HG02981 (cell line): ENCODE measurements around the gene AMACR.

Experiments
- ATAC-seq: cut with Tn5 transposase; IDR thresholded peaks from one replicate; pipeline ENCODE4 v1.9.1; 2021; ENCODE audit warnings: mild to moderate bottlenecking, moderate library complexity; ENCODE audit not compliant: unreplicated experiment

AMACR gene

DNA sequence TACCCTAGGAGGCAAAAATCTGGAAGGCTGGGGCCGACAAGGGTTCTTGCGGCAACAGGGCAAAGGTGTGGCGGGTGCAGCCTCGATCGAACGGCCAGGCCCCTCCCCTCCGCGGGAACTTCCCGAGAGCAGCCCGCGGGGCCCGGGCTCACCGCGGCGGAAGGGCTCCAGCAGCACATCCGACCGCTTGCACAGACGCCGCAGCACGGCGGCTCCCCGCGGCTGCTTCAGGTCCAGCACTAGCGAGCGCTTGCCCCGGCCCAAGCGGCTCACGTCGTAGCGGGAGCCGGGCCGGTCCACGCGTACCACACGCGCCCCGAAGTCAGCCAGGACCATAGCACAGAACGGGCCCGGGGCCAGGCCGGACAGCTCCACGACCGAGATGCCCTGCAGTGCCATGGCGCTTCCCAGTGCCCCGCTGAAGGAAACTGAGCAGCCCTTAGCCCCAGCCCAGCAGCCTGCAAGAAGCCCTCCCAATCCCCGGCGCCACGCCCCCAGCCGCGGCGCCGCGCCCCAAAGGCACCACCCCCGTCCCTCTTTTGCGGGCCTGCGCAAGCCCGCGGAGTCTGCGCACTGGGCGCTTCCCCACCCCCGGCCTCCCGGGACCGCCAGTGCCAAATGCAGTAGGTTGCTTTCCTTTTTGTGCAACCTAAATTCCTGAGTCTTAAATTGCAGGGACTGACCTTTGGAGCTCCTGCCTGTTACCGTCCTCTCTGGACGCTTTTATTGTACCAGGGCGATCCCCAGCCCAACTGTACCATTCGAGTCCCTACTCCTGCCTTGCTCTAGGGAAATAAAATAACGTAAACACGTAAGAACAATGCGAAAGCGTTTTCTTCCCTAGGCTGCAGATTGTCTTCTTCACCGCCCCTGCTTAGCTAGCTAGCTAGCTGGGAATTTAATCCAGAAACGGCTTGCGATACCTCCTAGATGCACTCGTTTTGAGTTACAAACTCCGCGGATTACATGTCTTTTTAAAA, at the start of gene AMACR:
Gene AMACR, minus strand, starts transcription at position 430 of the 980 bp plus-strand sequence. Its CDS starts 31 bp downstream, at position 399.
- ATAC-seq: peak; percentile 92

DNA sequence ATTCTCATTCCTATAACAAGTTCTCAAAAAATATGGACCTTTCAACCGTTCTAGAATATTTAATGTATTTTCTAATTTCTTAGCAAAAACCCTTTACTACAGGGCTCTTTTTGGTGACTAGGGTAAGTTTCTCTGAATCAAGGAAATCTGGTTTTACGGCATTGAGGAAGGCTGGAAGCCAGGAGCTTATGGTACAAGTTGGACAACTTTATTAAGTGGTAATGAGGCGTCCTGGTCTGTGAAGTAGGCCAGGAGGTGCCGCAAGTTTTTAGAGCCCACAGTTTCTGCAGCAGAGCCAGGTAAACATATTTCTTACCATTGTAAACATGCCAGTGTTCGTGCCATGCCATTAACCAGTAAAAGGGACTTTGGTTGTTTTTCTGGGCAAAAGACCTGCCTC, 49.7 kb upstream of the AMACR start:
- ATAC-seq: no peak

DNA sequence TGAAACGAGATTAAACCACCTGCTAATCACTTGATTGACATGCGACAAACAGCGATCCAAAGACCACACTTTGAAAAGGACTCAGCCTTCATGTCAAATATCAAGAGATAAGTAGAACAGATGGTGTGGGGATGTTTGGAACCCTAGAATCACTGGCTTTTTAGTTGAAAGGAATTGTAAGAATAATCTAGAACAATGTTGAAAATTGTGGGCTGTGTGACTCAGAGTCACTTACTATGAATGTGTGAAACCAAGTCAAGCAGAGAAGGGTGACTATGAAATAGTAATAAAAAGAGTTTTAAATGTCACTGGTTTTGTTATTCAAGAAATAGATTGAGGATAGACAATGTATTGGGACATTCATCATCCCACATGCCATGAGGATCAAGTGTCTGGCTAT, 49.3 kb upstream of the AMACR start:
- no peak for ATAC-seq

DNA sequence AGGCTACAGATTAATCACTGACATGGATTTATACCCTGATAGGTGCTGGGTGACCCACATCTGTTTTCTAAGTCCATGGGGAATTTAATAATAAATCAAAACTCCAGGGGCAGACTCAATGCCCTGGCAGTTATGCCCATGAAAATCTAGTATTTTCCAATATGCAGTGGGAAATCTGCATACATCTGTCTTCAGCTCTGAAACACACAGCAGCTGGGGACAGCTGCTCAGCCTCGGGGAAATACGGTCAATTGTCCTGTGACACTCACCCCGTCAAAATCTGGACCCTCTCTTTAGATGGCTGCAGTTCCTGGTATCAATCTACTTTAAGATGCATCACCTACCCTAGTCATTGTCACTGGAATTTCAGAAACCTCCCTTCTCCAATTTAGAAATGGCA, 47.8 kb upstream of the AMACR start:
- no peak for ATAC-seq

DNA sequence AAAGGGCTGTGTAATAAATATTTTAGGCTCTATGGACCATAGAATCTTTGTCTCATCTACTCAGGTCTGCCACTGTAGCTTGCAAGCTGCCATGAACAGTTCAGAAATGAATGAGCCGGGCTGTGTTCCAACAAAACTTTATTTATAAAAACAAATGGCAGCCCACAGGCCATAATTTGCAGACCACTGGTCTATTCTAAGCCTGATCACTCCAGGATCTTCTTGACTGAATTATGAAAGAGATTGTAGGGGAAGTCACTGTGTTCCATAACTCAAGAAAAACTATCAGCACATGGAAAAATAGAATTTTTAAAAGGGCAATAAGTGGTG, 46.5 kb upstream of the AMACR start:
- no peak for ATAC-seq

DNA sequence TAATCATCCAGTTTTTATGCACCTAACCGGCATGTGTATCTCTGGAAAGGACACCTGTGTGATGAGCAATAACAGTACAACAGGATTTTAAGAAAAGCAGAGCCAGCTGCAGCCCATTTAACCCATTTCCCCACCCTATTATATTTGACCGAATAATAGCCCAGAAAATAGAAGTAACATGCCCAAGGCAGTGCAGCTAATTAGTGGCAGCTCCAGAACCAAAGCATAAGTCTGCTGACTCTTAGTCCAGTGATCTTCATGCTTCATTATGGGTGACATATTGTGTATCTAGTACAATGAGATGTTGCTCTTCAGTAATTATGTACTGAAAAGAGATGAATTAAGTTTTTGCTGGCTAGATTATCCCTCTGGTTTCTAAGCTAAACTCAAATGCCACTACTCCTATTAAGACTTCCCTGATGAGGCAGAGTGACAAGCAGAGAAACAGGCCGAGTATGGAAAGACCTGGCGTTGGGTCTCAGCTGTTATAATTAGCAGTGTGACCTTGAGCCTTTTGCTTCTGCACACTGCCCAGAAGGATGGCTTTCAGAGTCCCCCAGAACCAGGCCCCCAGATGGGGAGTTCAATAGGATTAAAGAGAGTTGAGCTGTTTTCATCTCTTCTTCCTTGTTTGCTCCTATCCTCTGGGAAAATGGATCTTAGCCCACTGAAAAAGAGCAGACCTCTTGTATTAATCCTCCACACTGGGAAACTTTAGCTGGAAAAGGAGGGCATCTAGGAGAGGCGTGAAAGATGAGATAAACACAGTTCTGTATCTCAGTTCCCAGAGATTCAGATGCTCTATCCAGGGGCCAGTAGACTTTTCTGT, 45.9 kb upstream of the AMACR start:
- ATAC-seq: no peak

DNA sequence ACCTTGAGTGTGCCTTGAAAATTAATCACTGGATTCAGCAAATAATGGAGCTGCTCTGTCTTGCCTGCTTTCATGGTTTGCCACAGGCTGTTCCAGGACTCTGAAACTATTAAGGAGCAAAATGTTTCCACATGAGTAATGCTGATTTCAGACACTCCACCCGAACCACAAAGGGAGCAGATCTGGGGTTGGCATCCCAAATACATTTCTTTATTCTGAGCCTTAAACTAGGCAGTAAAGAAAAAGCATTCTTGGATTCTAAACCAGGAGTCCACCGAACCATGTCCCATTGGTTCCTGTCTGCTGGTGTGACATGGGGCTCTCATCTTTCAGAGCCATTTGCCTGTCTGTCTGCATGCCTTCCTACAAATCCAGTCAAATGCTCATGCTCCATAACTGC, 45.3 kb upstream of the AMACR start:
- no peak for ATAC-seq

DNA sequence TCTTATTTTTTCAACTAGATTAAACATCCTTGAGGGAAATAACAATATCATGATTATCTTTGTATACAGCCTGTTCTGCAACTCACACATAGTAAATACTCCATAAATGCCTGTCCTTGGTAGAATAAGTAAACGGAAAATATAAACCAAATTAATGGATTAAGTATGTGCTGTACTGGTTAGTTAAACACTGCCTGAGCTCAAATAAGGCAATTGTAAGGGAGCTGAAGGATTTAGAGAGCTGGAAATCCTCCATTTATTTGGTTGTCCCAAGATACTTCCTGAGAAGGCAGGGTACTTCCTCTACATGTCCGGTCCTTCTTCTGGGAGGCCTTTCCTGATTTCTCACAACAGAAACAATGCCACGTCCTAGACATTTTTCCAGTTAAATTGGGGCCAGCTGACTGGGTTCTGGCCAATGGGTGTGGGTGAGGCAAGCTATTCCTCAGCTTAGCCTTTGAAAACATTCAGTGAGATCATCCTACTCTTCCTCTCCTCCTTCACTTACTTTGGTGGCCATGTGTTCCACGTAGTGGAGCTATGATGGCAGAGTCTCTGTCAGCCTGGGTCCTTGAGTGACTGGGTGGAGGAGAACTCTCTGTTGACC, 43.6 kb upstream of the AMACR start:
- no peak for ATAC-seq

DNA sequence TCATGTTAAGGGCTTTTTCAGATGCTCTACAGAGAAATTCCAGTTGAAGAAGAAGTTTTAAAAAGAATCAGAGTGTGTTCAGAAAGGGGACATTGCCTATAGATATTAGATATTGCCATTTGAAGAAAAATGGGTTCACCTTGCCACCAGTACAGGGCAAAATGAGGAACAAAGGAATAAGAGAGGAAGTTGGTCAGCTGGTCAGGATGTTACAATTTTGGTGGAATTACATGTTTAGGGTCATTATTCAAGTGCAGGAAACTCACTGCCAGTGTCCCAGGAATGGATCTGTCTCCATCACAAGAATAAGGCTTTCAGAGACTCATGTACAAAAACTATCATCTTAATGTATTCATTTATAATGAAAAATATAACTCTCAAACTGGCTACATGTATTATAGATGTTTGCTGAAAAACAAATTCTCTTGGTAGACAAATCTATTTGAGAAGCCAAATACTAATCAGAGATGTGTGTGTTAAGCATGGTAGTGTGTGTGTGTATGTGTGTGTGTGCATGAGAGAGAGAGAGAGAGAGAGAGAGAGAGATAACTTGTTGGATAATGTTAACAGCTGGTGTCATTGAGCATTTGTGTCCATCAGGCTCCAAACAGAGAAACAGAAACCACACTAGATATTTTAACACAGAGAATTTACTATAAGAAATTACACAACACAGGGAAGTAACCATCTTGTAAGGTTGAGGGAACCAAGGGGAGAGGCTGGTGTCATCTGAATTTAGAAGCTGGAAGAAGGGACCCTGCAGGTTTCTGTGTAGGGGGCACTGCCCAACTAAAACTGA, 40.1 kb upstream of the AMACR start:
- no peak for ATAC-seq

DNA sequence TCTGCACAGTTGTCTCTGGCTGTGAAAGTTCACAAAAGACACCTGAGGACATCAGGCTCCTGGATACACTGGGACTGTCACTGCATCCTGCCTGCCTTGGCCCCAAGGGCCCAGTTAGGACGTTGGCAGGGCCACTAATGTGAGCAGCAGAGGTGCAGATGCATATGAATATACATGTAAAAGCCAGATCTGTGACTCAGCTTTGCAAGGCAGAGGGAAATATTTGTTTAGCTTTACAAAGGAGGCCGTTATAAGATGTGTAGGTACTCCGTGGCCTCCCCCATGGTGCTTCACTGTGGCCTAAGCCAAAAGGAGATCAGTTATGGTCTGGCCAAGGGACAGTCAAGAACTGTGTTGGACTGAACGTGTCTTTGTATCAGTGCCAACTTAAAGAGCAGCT, 39.3 kb upstream of the AMACR start:
- no peak for ATAC-seq

DNA sequence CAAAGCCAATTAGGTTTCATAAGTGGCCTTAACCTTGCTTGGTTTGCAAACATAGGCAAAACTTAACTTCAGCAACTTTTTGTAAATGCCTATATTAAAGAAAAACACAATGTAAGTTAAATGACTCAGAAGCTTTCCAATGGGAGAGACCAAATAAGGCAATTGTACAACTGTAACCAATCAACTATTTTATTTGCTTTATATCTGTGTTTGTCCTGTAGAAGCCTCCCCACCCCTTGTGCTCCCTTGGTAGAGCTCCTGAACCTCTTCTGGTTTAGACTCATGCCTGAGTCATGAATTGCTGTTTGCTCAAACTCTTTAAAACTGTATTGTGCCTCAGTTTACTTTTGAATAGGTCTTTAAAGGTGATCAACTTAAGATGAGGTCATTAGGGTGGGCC, 38.1 kb upstream of the AMACR start:
- no peak for ATAC-seq

DNA sequence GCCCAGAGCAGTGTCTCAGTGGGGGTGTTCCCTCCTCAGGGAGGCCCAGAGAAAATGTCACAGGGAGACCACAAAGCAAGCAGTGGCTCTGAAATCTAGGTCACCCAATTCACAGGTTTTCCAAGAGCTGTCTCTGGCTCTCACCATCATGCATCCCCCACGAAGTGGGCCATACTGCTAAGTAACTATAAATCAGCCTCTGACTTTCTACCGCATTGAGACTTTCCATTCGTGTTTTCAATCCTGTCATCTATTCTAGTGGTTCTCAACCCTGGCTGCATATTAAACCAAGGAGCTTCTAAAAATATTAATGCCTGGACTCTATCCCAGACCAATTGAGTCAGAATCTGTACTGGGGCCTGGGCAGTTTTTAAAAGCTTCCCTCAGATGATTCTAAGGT, 37.2 kb upstream of the AMACR start:
- ATAC-seq: no peak

DNA sequence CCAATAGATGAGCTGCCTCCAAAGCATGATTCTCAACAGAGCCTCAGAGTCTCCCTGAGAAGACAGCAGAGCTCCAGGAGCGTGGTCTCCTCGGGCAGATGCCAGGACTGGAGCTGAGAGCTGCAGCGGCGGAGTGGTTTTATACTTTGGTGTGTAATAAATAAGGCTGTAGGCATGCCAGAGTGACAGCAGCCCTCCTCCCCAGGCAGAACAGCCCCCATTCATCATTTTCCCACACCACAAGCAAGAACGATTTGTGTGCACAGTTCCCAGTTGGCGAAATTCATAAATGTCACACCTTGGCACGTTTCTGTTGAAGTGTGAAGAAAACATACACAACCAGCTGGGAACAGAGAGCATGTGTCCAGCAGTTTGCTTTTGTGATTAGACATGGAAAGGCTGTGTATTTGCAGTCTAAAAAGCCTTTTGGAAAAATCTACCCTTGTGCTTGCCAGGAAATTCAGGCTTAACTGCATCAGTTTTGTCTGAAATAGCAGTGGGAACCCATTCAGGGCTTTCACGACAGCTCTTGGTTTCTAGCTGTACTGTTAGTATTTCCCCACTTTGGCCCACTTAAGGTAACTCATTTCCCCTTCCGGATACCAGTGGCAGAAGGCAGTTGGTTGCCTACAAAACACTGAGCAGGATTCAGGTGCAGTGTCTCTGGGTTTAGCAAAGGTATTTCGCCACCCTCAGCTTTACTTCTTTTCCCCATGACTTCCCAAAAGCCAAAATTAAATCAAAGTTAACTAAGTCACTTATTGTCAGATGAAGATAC, 35.4 kb upstream of the AMACR start, which contains the start of gene C1QTNF3:
Gene C1QTNF3, minus strand, starts transcription at position 115 of the 778 bp plus-strand sequence. Its CDS starts 88 bp downstream, at position 27.
- ATAC-seq: no peak

DNA sequence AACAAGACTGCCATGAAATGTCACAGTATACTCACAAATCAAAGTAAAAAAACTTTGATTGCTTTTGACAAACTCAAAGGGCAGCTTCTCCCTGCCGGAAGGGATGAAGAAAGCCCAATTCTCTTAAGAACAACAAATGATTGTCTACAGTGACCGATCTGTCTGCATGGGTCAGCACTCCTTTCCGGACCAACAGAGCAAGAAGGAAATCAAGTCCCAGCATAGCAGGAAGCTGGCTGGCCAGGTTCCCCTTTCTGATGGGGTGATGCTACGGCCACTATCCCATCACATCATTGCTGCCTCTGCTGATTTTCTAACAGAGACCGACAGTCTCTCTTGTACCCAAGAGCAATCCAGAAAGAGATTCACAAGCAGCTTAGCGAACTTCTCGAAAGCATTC, 34.5 kb upstream of the AMACR start:
- no peak for ATAC-seq

DNA sequence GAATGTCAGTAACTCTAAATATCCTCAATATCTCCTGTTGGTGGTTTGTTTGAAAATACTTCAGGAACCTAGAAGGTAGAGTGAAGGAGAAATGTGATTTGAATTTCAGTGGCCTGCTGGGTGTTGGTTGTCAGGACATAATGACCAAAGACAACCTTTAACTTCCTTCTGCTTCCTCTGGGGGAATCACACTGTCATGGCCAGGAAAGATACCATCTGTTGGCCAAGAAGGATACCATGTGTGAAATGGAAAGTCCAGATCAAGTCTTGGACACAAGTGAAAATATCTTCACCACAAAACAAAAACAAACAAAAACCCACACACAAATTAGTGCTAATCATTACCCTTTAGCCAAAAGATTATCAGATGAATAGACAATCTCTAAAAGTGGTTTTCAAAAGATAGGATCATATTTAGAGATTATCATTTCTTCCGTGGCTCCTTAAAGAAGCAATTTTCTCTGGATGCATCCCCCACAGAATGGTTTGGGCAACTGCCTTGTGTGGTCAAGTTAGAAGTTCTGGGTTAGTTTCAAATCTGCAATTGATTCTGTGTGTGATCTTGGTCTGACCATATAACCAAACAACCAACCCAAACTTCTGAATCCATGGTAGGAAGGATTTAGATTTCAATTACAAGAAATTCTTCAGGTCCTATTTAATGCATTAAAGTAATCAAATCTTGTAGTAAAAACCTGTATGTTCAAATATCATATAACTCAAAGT, 33.6 kb upstream of the AMACR start:
- ATAC-seq: peak; percentile 66

DNA sequence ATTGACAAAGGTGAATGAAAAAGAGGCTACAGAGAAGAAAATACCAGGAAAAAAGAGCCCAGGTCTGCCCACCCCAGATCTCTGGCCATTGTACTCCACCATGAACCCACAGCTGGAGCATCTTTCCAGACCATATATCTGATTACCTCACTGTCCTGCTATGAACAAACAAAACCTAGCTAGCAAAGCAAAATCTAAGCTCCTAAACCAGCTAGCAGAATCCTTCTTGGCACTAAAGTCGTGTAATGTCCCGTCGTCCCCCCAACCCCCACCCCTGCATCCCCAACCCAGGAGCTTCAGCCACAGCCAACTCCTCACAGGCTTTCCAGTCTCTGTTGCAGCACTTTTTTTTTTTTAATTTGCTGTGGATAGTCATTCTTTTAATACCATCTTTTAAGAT, 32.6 kb upstream of the AMACR start:
- ATAC-seq: no peak

DNA sequence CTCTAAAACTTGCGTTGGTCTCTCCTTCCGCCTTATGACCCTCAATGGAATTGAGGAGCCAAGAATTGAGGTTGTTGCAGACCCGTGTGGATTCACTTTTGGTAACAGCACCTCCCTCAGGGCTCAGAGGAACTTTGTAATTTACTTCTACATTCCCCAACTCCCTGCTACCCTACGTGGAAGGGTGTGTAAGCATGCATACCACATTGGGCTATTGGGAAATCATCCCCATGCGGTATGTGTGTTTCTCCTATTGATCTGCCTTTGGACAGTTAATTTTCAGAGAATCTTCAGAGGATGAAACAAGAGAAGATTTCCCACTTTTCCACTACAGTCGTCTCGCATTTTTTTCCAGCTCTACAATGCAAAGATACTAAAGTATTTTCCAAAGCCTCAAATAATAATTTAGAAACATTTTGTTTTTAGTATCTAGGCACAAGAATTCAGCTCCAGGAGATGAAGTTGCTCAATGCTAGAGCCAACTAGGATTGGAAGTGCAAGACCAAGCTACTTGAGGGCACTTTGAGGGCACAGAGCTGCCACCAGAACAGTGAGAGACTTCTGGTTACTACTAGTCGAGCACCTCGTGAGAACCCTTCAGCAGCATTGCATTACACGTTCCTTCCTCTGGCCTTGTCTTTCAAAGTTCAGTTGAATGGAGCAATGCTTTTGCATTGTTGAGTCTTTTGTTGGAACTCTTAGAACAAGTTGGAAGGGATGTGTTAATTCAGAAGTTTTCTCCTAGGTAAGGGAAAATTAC, 31.7 kb upstream of the AMACR start:
- ATAC-seq: no peak

DNA sequence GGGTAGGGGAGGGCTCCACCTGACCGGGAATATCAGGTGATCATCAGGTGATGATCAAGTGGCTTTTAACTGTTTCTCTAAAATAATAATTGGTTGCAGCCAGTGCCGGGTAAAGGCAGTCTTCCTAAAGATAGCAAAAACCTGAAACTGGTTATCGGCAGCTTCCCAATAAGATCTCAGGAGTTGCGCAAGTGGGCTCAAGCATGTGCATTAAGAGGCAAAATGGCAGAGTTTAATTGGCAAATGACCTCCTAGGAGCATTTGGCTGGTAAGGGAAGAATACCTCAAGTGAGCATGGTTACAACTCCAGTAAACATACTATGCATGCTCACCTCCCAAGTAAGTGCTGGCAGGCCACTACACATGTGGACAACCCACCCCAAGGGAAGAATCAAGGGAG, 31.0 kb upstream of the AMACR start:
- no peak for ATAC-seq
